ENCODE results near the gene NTN4.
"Not testable (repeated sequence)": the region's sequence is repeated elsewhere in the genome, so short reads cannot be mapped to it uniquely, and the experiment has no call there.

Gene NTN4

DNA sequence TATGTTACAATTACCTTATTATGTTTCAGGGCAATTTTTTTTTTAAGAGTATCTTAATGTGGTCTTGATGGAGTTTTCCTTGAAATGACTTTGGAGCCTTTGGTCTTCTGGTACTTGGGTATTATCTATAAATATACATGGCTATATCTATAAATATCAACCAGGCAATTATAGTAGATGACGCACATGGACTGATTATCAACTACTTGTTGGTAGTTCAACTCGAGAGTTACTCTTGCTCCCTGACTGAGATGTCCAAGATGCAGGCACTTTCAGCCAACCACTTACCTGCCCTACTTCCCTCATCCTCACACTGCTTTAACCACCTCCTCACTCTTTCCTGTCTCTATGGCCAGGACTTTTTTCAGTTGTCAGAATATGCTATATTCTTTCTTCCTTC, 85.4 kb downstream of the NTN4 start:
- no peak for DNase-seq

DNA sequence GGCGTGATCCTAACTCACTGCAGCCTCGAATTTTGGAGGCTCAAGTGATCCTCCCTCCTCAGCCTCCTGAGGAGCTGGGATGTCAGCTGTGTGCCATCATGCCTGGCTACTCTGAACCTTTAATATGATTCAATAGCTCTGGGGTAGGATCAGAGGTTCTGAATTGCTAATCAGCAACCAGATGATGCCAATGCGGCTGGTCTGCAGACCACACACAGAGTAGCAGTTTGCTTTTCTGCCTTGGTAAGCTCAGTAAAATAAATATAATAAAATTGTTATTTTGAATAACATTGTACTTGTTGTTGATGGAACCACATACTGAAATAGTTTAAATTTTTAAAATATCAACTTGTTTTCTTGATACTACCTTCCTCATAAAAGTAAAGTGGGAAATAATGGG, 86.6 kb downstream of the NTN4 start:
- no peak for DNase-seq

DNA sequence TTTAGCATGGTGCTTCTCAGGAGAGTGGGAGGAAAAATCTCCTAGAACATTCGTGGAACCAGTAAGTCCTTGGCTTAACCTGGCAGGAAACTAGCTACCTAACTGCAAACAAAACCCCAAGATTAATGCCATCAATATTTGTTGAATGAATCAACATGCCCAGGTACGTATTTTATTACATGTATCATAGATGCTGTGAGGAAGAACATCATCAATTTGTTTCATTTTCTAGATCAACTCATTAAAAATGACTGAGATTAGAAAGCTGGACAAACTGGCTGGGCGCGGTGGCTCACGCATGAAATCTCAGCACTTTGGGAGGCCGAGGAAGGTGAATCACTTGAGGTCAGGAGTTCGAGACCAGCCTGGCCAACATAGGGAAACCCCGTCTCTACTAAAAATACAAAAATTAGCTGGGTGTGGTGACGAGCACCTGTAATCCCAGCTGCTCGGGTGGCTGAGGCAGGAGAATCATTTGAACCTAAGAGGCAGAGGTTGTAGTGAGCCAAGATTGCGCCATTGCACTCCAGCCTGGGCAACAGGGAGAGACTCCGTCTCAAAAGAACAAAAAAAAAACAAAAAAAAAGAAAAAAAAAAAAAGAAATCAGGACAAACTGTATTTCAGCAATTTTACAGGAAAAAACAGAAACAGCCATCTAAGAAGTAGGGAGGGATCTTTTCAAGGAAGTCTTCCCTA, 88.7 kb downstream of the NTN4 start:
- peak; percentile 31 for DNase-seq

DNA sequence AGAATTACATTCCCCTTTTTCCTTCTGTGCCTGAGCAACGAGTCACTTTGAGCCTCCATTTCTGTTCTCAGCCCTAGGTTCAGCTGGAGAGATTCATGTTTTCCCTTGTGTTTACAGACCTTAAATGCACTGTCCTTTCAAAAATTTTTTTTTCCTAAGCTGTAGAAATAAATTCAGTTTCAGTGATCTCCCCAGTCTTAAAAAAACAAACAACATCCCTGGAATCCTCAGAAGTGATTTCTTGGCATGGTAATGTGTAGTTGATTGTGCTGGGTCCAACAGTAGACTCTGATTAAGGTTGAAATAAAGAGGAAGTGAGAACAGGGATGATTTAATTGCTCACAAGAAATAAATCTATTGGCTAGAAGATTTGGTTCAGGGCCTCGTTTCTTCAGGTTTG, 89.3 kb downstream of the NTN4 start:
- DNase-seq, result no peak

DNA sequence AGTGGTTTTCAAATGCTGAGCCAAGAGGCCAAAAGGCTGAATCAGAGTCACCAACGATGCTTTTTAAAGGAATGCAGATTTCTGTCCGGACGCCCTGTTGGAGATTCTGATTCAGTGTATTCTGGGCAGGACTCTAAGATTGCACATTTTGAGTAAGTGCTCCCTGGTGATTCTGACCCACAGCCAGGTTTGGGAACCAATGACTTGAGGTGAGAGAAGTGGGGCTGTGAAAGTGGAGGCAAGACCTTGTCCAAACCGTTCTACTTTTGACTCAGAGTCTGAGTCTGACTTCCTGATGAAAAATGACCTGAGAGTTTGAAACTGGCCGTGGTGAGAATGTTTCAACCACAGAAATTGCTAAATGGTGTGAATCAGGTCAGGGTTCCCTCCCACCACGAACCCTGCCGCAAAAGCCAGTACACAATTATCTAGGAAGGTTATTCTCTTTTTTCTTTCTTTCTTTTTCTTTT, 90.2 kb downstream of the NTN4 start:
- DNase-seq, result no peak

DNA sequence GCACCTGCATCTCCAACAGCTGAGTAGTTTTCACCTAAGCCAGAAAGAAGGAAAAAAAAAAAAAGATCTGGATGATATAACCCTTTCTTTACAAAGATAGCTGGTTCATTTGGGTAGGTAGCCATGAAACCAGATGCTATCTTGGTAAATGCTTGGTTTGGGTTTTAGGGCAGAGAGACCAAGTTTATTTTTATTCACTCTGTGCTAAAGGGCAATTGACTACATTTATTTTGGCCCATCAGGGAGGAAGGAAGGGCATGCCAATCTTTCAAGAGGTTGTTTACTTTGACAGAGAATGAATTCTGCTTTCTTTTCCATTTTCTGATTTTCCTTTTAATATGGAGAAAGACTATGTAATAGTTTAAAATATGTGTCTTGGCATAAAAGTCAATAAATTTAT, 91.0 kb downstream of the NTN4 start:
- no peak for DNase-seq

DNA sequence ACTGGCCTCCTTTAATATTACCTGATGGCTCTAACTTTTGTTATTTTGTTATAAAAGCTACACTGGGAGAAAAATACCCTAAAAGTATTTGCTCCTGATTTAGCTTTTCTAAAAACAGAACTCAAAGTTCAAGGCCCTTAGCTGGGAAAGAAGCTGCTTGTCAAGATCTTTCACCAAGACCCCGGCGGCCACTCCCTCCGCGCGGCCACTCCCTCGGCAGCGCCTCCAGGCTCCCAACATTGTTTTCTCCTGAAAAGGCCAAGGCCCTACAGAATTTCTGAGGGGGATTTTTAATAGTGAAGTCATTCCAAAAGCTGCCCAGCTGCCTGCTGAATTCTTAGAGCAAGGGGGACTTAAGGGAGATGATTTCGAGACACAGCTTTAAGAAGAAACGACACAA, 96.4 kb downstream of the NTN4 start:
- no peak for DNase-seq

DNA sequence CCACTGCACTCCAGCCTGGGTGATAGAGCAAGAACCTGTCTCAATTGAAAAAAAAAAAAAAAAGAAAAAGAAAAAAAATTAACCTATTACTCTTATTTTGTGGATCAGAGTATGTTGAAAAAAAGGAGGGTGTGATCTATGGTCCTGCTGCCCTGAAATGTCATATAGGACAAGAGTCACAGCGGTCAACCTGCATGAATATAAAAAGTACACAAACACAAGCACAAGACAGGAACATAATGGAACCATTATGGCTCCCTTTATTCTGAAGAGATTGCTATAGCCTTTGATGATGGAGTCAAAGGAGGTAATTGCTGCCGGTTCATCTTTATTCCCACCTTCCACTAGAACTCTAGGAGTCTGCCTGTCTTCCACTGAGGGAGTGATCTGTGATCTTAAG, 96.9 kb downstream of the NTN4 start:
- DNase-seq, result no peak

DNA sequence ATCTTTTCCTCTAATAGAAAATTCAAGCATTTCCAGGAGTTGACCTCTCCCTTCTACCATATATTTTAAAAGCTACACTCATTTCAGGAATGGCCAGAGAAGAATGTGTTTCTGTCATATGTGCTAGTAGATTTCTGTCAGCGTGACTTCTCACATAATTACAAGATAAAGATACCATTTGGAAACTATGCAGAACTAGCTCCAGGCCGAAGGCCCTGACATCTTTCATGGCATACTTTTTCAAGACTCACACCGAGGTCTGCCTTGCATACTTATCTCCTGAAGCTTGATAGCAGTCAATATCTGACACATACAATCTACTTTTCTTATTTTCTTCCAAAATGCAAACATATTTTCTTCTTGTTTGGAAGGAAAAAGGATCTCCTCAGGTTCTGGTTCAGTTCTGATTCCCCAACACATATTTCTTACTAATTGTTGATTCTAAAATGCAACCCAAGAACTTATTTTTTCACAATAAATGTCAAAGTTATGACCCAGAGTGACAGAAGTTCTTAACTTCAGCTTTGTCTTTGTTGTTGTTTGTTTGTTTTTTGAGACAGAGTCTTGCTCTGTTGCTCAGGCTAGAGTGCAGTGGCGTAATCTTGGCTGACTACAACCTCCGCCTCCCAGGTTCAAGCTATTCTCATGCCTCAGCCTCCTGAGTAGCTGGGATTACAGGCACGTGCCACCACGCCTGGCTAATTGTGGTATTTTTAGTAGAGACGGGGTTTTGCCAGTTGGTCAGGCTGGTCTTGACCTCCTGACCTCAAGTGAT, 99.5 kb downstream of the NTN4 start:
- no peak for DNase-seq

DNA sequence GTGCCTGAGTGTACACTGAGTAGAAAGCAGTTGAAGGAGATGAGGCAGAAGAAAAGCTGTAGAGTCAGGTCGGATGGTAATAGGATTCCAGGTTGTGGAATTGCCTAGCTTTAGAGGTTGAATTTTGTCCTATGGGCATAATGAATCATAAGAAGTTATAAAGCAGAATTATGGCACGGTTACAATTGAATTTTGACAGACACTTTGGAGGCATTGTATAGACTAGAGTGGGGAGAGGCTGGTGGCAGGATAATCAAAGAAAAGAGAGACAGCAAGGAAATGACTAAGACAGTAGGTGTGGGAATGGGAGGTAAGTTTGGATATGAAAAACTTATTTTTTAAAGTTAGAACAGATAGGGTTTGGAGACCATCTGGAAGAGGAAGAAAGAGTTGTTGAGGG, 102.6 kb downstream of the NTN4 start:
- no peak for DNase-seq

DNA sequence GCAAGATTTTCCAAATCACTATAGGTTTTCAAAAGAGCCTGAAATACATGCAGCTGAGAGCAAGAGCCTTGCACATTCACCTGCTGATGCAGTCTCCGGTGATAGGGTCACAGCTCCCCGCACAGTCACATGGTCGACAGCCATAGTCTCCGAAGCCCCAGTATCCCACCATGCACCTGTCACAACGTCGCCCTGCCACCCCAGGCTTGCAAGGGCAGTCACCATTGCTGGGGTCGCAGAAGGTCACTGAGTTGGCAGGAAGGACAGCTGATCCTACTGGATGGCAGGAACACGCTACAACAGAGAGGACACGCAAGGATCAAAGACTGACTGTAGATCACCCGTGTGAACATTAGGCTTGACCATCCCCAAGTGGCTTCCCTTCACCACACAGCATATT, 107.1 kb downstream of the NTN4 start:
- no peak for DNase-seq

DNA sequence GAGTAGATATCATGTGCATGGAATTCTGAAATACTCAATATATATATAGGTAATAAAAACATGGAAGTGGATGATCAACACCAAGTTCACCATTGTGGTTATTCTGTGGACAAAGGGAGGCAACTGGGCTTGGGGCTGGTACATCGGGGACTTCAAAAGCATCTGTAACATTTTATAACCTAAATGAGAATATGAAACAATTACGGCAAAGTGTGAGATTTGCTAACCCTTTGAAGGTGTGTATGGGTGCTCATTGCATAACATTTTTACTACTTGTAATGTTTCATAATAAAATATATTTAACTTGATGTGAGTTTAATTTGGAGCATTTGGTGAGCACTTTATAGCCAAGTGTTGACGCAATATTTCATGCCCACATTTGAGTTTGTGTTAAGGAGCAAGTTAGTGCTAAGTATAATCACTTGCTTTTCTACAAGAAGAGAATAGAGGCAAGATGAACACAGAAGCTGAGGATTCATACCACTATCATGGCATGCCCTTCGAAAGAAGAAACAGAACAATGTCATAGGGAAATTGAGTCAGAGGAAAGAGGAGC, 109.3 kb downstream of the NTN4 start:
- no peak for DNase-seq

DNA sequence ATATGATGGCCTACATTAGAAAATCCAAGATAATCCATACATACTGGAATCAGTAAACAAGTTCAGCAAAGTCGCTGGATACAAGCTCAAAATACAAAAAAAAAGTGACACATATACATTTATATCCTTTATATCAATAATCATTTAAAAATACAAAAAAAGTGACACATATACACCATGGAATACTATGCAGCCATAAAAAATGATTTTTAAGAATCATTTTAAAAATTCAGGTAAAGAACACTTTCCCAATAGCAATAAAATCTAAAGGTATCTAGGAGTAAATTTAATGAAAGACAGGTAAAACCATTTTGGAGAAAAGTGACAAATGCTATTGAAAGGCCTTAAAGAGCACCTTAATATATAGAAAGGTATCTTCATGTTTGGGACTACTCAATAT, 111.9 kb downstream of the NTN4 start:
- DNase-seq, result no peak

DNA sequence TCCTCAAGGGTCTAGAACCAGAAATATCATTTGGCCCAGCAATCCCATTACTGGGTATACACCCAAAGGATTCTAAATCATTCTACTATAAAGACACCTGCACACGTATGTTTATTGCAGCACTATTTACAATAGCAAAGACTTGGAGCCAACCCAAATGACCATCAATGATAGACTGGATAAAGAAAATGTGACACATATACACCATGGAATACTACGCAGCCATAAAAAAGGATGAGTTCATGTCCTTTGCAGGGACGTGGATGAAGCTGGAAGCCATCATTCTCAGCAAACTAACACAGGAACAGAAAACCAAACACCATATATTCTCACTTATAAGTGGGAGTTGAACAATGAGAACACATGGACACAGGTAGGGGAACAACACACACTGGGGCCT, 112.8 kb downstream of the NTN4 start:
- not testable (repeated sequence) for DNase-seq

DNA sequence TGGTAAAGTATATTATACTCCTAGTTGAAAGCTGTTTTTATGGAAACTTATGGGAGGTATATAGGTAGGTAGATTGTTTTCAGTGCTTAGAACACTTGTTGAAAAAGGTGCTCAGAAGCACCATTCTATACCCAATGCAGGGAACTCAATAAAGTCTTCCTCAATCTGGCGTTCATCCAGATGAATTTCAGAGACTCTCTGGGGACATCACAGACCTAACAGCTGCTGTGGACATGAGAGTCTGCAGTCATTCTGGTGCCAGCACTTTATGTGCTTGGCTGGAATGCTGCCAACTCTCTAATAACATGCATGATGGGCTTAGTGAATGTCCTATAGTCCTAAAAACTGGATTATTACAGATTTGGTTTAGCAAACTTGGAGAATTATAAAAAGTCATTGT, 115.9 kb downstream of the NTN4 start:
- peak; percentile 97 for DNase-seq

DNA sequence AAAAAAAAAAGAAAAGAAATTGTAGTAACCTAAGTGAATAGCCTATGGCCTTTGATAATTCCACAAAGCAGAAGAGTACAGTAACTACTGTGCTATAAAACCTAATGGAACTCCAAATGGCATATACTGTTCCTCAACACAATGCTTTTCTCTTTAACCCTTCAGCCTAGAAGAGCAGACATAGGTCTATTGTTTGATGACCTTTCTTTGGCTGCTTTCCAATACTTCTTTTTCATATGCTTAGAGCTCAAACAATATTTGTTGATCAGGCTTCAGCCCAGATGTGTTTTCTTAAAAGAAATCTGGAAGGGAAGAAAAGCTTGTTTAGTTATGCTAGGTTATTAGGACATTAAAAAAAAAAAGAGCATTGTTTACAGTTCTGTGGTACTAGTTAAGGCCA, 116.4 kb downstream of the NTN4 start:
- peak; percentile 77 for DNase-seq

DNA sequence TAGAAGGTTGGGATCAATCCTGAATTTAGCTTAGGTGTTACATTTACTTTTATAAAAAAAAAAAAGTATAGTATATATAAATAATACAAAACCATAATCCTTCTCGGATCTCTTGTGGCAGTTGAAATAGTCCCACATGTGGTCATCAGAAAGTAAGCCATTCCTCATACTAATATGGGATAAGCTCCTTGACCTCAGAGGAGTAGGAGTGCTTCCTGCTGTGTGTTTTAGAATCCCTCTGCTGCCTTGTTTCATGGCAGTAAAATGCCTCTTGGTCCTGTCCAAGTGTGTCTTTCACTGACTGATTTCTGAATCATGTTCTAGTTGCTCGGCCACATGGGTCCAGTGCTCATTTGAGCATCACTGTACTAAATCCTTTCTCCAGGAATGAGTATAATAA, 117.0 kb downstream of the NTN4 start:
- no peak for DNase-seq

DNA sequence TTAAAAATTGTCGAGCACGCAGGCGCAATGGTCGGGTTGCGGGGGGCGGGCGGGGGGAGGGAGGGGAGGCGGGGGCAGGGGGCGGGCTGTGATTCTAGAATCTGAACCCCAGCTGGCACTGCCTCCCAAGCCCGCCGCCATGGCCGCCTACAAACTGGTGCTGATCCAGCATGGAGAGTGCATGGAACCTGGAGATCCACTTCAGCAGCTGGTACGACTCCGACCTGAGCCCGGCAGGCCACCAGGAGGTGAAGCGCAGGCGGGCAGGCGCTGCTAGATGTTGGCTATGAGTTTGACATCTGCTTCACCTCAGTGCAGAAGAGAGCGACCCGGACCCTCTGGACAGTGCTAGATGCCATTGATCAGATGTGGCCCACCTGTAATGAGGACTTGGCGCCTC, 118.4 kb downstream of the NTN4 start:
- no peak for DNase-seq

DNA sequence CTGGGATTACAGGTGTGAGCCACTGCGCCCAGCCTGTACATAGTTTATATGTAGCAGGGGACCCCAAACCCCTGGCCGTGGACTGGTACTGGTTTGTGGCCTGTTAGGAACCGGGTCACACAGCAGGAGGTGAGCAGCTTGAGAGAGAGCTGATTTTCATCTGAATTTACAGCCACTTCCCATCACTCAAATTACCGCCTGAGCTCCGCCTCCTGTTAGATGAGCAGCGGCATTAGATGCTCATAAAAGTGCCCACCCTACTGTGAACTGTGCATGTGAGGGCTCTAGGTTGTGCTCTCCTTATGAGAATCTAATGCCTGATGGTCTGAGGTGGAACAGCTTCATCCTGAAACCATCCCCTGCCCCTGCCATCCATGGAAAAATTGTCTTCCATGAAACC, 119.3 kb downstream of the NTN4 start:
- DNase-seq, result no peak

DNA sequence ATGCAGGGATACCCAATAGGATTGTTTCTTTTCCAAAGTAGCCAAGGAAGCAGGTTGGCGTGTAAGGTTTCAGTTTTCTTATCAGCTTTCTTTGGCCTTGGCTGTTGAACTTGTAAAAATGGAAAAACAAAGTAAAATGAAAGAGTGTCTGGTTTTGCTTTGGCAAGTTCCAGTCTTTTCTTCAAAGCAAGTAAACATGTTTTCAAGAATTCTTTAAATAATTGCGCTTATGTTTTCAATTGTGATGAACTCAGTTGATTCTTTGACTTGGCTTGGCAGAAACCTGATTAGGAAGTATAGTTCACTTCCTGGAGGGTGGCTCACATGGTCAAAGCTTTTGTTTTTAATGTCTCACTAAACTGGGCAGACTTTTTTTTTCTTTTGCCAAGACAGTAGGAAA, 127.0 kb downstream of the NTN4 start:
- DNase-seq, result no peak

DNA sequence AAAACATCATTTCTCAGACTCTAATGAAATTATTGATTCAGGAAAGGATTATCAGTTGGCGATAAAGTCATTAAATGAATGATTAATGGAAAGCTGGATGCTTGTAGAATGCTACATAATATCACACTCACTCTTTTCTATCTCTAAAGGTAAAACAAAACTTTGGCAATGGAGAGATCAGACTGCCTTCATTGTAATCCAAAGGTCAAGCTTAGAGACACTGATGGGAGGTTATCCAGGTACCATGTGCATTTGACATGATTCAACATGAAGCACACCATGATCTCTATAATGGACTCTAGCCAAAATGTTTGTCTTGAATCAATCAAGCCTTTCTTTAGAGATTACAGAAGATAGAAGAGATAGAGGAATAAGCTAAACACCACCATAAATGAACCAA, 129.2 kb downstream of the NTN4 start:
- DNase-seq, result no peak

DNA sequence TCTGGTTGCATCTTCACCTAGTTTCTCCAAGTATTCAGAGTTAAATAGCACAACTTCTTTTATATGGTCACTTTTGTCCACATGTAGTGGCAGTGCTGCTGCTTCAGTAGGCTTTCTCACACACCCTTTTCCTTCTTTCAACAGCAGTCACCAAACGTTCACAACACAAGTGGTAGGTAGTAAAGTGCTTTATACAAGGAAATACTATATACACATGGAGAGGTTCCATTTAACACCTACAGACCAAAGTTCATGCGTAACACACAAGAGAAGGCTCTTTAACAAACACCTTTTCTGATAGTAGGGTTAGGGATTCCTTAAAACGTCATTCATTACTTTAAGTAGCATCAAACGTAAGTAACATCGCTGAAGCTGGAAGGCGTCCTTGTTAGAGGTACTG, 132.2 kb downstream of the NTN4 start:
- DNase-seq, result no peak

DNA sequence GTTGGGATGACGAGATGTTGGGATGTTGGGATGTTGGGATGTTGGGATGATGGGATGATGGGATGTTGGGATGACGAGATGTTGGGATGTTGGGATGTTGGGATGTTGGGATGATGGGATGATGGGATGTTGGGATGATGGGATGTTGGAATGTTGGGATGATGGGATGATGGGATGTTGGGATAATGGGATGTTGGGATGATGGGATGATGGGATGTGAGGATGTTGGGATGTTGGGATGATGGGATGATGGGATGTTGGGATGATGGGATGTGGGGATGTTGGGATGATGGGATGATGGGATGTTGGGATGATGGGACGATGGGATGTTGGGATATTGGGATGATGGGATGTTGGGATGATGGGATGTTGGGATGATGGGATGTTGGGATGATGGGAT, 135.9 kb downstream of the NTN4 start:
- DNase-seq, result not testable (repeated sequence)

DNA sequence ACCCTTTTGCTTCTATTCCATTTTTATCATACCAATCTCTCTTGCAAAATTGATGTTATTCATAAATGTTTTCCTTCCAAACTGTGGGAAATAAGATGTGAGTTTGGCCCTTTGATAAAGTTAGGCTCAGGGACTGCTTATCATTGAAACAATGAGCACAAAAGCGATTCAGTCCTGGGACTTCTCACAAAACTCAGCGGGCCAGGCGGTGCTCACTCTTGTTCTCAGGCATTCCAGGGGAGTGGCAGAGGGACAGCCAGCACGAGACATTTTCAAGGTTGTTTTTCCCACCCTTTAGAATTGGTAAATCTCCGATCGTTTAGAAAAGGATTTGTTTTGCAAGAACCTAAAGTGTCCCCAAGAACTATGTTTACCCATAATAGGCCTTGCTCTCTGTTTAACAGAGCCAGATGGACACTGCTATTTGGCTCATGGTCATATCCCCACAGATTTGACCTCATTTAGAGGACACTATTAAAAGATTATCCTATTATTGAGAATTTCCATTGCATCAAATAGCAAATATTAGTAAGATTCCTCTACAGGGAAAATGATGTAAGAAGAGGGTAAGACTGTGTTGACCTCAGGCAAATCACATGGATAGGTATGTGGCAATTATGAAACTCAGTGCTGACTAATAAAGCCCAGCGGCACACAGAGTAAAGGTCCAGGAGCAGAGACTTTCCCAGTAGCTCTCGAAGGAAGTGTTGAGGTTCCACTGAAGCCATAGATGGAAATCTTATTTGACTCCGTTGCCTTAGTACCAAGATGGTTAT, 136.6 kb downstream of the NTN4 start:
- DNase-seq, result no peak
